ENCODE data around the gene CBFA2T2.
"Not testable (repeated sequence)": the region's sequence is repeated elsewhere in the genome, so short reads cannot be mapped to it uniquely, and the experiment has no call there.

Gene CBFA2T2

GRCh38 chr20:33472868-33473435, 16.9 kb upstream of the CBFA2T2 start:
- DNase-seq: no peak

- DNase-seq: no peak
Observed at GRCh38 chr20:33474097-33474873, 15.6 kb upstream of the CBFA2T2 start.

GRCh38 chr20:33474963-33475362, 14.9 kb upstream of the CBFA2T2 start:
- DNase-seq: no peak

- DNase-seq: no peak
Observed at GRCh38 chr20:33475381-33476152, 14.3 kb upstream of the CBFA2T2 start.

- no peak for DNase-seq
Observed at GRCh38 chr20:33477386-33478234, 12.3 kb upstream of the CBFA2T2 start.

- no peak for DNase-seq
Observed at GRCh38 chr20:33480048-33480447, 9.8 kb upstream of the CBFA2T2 start.

- DNase-seq: no peak
Observed at GRCh38 chr20:33481431-33481941, 8.4 kb upstream of the CBFA2T2 start.

- DNase-seq: no peak
Observed at GRCh38 chr20:33482581-33482980, 7.3 kb upstream of the CBFA2T2 start.

- not testable (repeated sequence) for DNase-seq
Observed at GRCh38 chr20:33483186-33483585, 6.7 kb upstream of the CBFA2T2 start.

- no peak for DNase-seq
Observed at GRCh38 chr20:33488201-33488600, 1.7 kb upstream of the CBFA2T2 start.

GRCh38 chr20:33488661-33489494, 1.0 kb upstream of the CBFA2T2 start:
- not testable (repeated sequence) for DNase-seq

- peak; percentile 99 for DNase-seq
Observed at GRCh38 chr20:33489495-33490022, 337 bp upstream of the CBFA2T2 start.

GRCh38 chr20:33490934-33491656, 1.2 kb downstream of the CBFA2T2 start:
- DNase-seq: no peak

GRCh38 chr20:33493076-33493766, 3.3 kb downstream of the CBFA2T2 start:
- DNase-seq: no peak

- not testable (repeated sequence) for DNase-seq
Observed at GRCh38 chr20:33496776-33497175, 6.9 kb downstream of the CBFA2T2 start.

- no peak for DNase-seq
Observed at GRCh38 chr20:33499355-33499754, 9.5 kb downstream of the CBFA2T2 start.

- no peak for DNase-seq
Observed at GRCh38 chr20:33501000-33501399, 11.1 kb downstream of the CBFA2T2 start.

- no peak for DNase-seq
Observed at GRCh38 chr20:33503564-33503963, 13.7 kb downstream of the CBFA2T2 start.

- DNase-seq: no peak
Observed at GRCh38 chr20:33506576-33506975, 16.7 kb downstream of the CBFA2T2 start.

- DNase-seq: no peak
Observed at GRCh38 chr20:33507461-33507860, 17.6 kb downstream of the CBFA2T2 start.

Data from CD4-positive, alpha-beta T cell treated with Interleukin-4 for 1 hour (primary cell).